ENCODE data around the gene FCGR2B. TPM values are rescaled to one million over a fixed set of nuclear protein-coding genes. Genes with fewer than 3 reads are reported as not detected.
"Not testable (repeated sequence)": the region's sequence is repeated elsewhere in the genome, so short reads cannot be mapped to it uniquely, and the experiment has no call there.

Gene FCGR2B
- total and polyA plus RNA-seq, 12 donors, result 2.1 to 32.1 (median 17.7) TPM

- intact Hi-C loops (cut with DNase I); H3K36me3 ChIP-seq (replicated peaks in 1 of 2); H3K4me1 ChIP-seq (replicated peaks in 1 of 2); H3K27ac ChIP-seq; H3K27me3 ChIP-seq; DNase-seq; H3K9me3 ChIP-seq (replicated peaks in 1 of 3); H3K4me3 ChIP-seq: not testable (repeated sequence)
- WGBS, 4 donors, result 80 to 90% (median 83%) methylated on average over 3 to 7 of the region's 7 CpGs
Measured at GRCh38 chr1:161673437-161673836, 10.5 kb downstream of the FCGR2B start.

GRCh38 chr1:161674447-161674846, 11.5 kb downstream of the FCGR2B start:
- 78 to 94% (median 90%) methylated on average over 2 to 3 of the region's 3 CpGs for WGBS, 4 donors
- H3K27me3 ChIP-seq; intact Hi-C loops (cut with DNase I); H3K9me3 ChIP-seq (replicated peaks in 1 of 3); H3K4me3 ChIP-seq; H3K27ac ChIP-seq; H3K4me1 ChIP-seq (replicated peaks in 1 of 2); H3K36me3 ChIP-seq (replicated peaks in 1 of 2); DNase-seq: not testable (repeated sequence)

GRCh38 chr1:161674908-161675307, 12.0 kb downstream of the FCGR2B start:
- H3K27ac ChIP-seq; intact Hi-C loops (cut with DNase I); DNase-seq; H3K4me1 ChIP-seq (replicated peaks in 1 of 2); H3K9me3 ChIP-seq (replicated peaks in 1 of 3); H3K4me3 ChIP-seq; H3K36me3 ChIP-seq (replicated peaks in 1 of 2); H3K27me3 ChIP-seq: not testable (repeated sequence)
- WGBS, 4 donors, result 71 to 89% (median 83%) methylated on average over 1 to 3 of the region's 3 CpGs

- Histone ChIP-seq H3K9me3 (replicated peaks in 1 of 3) (no peaks in the 10 kb centered on the region), H3K4me1 (replicated peaks in 1 of 2) (no peaks in the 10 kb centered on the region), H3K27ac (no peak overlapping the region), H3K4me3 (no peak overlapping the region), H3K36me3 (replicated peaks in 1 of 2) (no peaks in the 10 kb centered on the region), H3K27me3 (no peaks in the 10 kb centered on the region)
- intact Hi-C loops (cut with DNase I), result no loop called here
- 92 to 96% (median 93%) methylated on average over 2 of the region's 2 CpGs for WGBS, 4 donors
- TF ChIP-seq CTCF (IDR thresholded peaks at IDR 0.05) (no peak), POLR2A (IDR thresholded peaks at IDR 0.05) (no peak)
- no peak for DNase-seq
Measured at GRCh38 chr1:161676441-161676840, 13.5 kb downstream of the FCGR2B start.

DNA sequence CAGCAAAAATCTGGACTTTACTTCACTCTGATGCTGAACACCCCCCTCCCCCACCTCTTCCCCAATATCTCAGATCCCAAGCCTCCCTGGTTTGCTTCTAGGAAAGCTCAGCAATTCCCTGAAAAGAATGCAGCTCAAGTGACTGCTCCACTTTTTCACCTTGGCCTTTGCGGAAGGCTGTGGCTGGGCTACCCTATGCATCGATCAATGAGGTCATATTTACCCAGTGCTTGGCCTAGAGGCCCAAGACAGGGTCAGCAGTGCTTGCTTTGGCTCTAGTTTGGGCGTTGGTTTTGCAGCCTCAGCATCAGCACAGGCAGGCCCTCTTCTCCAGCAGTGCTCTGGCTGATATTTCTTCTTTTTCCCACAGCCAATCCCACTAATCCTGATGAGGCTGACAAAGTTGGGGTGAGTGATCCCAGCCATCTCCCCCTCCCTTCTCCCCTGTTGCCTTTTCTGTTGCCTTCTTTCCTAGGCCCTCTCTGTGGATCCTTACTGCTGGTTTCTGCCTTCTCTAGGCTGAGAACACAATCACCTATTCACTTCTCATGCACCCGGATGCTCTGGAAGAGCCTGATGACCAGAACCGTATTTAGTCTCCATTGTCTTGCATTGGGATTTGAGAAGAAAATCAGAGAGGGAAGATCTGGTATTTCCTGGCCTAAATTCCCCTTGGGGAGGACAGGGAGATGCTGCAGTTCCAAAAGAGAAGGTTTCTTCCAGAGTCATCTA, 14.2 kb downstream of the FCGR2B start:
- no peaks in the 10 kb centered on the region for H3K4me1 ChIP-seq (replicated peaks in 1 of 2)
- intact Hi-C loops (cut with DNase I), result no loop called here
- no peak for DNase-seq
- WGBS, 4 donors, result 72 to 93% (median 82%) methylated on average over 4 to 5 of the region's 5 CpGs
- H3K9me3 ChIP-seq (replicated peaks in 1 of 3), result no peaks in the 10 kb centered on the region
- H3K4me3 ChIP-seq, result no peak overlapping the region
- TF ChIP-seq CTCF (IDR thresholded peaks at IDR 0.05) (no peak), POLR2A (IDR thresholded peaks at IDR 0.05) (no peak)
- no peaks in the 10 kb centered on the region for H3K36me3 ChIP-seq (replicated peaks in 1 of 2)
- H3K27me3 ChIP-seq, result no peaks in the 10 kb centered on the region
- H3K27ac ChIP-seq, result no peak overlapping the region

DNA sequence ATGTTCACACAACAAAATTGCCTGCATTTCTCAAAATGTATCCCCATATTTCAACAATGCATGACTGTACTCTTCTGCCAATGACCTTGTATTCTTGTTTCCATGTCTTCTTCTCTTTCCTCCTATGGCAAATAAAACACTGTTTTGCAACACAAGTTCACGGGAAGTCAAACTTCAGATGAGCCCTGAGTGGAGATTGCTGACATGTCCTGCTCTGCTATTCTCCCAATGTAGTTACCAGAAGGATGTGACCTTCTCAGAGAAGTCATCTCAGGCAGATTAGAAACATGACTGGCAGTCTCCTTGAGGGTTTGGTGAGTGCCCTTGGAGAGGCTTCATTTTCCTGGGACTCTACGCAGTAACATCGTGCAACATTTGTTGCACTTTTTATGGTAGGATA, 15.6 kb downstream of the FCGR2B start:
- H3K36me3 ChIP-seq (replicated peaks in 1 of 2), result no peaks in the 10 kb centered on the region
- 69 to 82% (median 72%) methylated on average over 3 of the region's 3 CpGs for WGBS, 4 donors
- no peak overlapping the region for H3K4me3 ChIP-seq
- H3K27ac ChIP-seq, result no peak overlapping the region
- H3K4me1 ChIP-seq (replicated peaks in 1 of 2), result no peaks in the 10 kb centered on the region
- no peaks in the 10 kb centered on the region for H3K9me3 ChIP-seq (replicated peaks in 1 of 3)
- TF ChIP-seq CTCF (IDR thresholded peaks at IDR 0.05) (no peak), POLR2A (IDR thresholded peaks at IDR 0.05) (no peak)
- H3K27me3 ChIP-seq, result no peaks in the 10 kb centered on the region
- DNase-seq, result no peak
- intact Hi-C loops (cut with DNase I), result no loop called here
